Testis (tissue), 3 donors: Measurements from ENCODE around the gene SMIM7. TPM values are rescaled to one million over a fixed set of nuclear protein-coding genes. Genes with fewer than 3 reads are reported as not detected.

Experiments used
- DNase-seq: peaks from one replicate; pipeline ENCODE4 v3.0.0-alpha.2; 2019
- H3K27ac ChIP-seq, 2 donors: fragments of 200-600 bp; sonication (generic); one replicate each; pipeline ENCODE4 v1.5.1; 2019
- H3K27me3 ChIP-seq: fragments of 200-600 bp; sonication (generic); one replicate; pipeline ENCODE4 v1.5.1; 2019
- H3K36me3 ChIP-seq: fragments of 200-600 bp; sonication (generic); one replicate; pipeline ENCODE4 v1.5.1; 2017; ENCODE audit warnings: low read depth; ENCODE audit errors: missing control alignments
- H3K4me1 ChIP-seq: fragments of 200-600 bp; sonication (generic); one replicate; pipeline ENCODE4 v1.5.1; 2019
- H3K4me3 ChIP-seq, 2 donors: fragments of 200-600 bp; sonication (generic); one replicate each; pipeline ENCODE4 v1.5.1; 2017 to 2019
- H3K9me3 ChIP-seq: fragments of 200-600 bp; sonication (generic); one replicate; pipeline ENCODE4 v1.5.1; 2017
- CTCF ChIP-seq, 3 experiments: fragments of 450-650 bp in 2 of 3; fragments of 200-600 bp in 1 of 3; sonication (generic) in 1 of 3; IDR thresholded peaks; one replicate each; pipeline ENCODE4 v1.5.1; 2016 to 2019; ENCODE audit warnings: antibody characterized with exemption in 3 of 3, mild to moderate bottlenecking in 2 of 3, moderate library complexity in 1 of 3
- POLR2A ChIP-seq: fragments of 450-650 bp; IDR thresholded peaks from one replicate; pipeline ENCODE4 v1.6.1; 2017; ENCODE audit warnings: antibody characterized with exemption, mild to moderate bottlenecking, moderate library complexity
- WGBS, 2 donors: methylation state at CpG; one replicate each; pipeline ENCODE4 v1.1.5; 2018; 5-methylcytosine and 5-hydroxymethylcytosine counted together
- intact Hi-C: fragments of 100-400 bp; cut with DNase I; formaldehyde crosslinking; loops from one replicate; pipeline ENCODE4 v1.15.1; 2023; ENCODE audit warnings: low total_unique reads
- polyA plus RNA-seq: library from polyadenylated mRNA; stranded (reverse); fragments of 350-450 nt; fragmentation: Illumina TruSeq; extraction: RNeasy Lipid Tissue Mini Kit (QIAGEN cat#74804); gene quantifications from one replicate; pipeline ENCODE4 v1.2.3, GENCODE V29; 2014; ENCODE audit warnings: low read depth, low replicate concordance; ENCODE audit not compliant: insufficient read depth
- total RNA-seq, 2 donors: library from RNA; depleted of rRNA; stranded (reverse); fragments of >200 nt; gene quantifications; one replicate each; pipeline ENCODE4 v1.2.3, GENCODE V29; 2016

The SMIM7 gene
- total and polyA plus RNA-seq, 3 donors from 2014 or later = 105 to 119 (median 115) TPM

GRCh38 chr19:16621165-16621800 lies 38.7 kb downstream of the SMIM7 start:
- H3K4me3 ChIP-seq = no peak overlapping the region
- intact Hi-C loops = no loop called here
- no peaks in the 10 kb centered on the region for H3K36me3 ChIP-seq
- H3K9me3 ChIP-seq = no peaks in the 10 kb centered on the region
- TF ChIP-seq CTCF (IDR thresholded peaks at IDR 0.05) (no peak), POLR2A (no peak)
- no peaks in the 10 kb centered on the region for H3K27me3 ChIP-seq
- peaks cover 27% of the 10 kb centered on the region for H3K4me1 ChIP-seq
- no peak overlapping the region for H3K27ac ChIP-seq
- no peak for DNase-seq
- 63 to 79% methylated on average over 4 to 7 of the region's 7 CpGs for WGBS, 2 donors

- H3K9me3 ChIP-seq = no peaks in the 10 kb centered on the region
- intact Hi-C loops = no loop called here
- TF ChIP-seq POLR2A = no peak
- TF ChIP-seq CTCF (IDR thresholded peaks at IDR 0.05) = no peak
Observed at GRCh38 chr19:16620584-16620983, 39.4 kb downstream of the SMIM7 start.

GRCh38 chr19:16620018-16620417 lies 39.9 kb downstream of the SMIM7 start:
- DNase-seq = no peak
- 78 to 83% methylated on average over 5 of the region's 5 CpGs for WGBS, 2 donors
- intact Hi-C loops = no loop called here
- Histone ChIP-seq H3K27ac (no peak overlapping the region), H3K27me3 (no peaks in the 10 kb centered on the region), H3K9me3 (no peaks in the 10 kb centered on the region), H3K4me3 (no peak overlapping the region), H3K36me3 (no peaks in the 10 kb centered on the region), H3K4me1 (peaks cover 19% of the 10 kb centered on the region)
- TF ChIP-seq POLR2A (no peak), CTCF (IDR thresholded peaks at IDR 0.05) (no peak)

More at GRCh38 chr19:16620584-16620983, 39.4 kb downstream of the SMIM7 start:
- no peak for DNase-seq
- H3K36me3 ChIP-seq = no peaks in the 10 kb centered on the region
- H3K27me3 ChIP-seq = no peaks in the 10 kb centered on the region
- no peak overlapping the region for H3K4me3 ChIP-seq
- WGBS, 2 donors = 65 to 75% methylated on average over 3 of the region's 3 CpGs
- H3K4me1 ChIP-seq = peaks cover 20% of the 10 kb centered on the region
- no peak overlapping the region for H3K27ac ChIP-seq

GRCh38 chr19:16619457-16619856 lies 40.5 kb downstream of the SMIM7 start:
- no peak overlapping the region for H3K4me3 ChIP-seq
- TF ChIP-seq CTCF (IDR thresholded peaks at IDR 0.05) (no peak), POLR2A (no peak)
- no peaks in the 10 kb centered on the region for H3K36me3 ChIP-seq
- peaks cover 19% of the 10 kb centered on the region for H3K4me1 ChIP-seq
- H3K27ac ChIP-seq = no peak overlapping the region
- DNase-seq = no peak
- 47 to 62% methylated on average over 7 of the region's 7 CpGs for WGBS, 2 donors
- H3K27me3 ChIP-seq = no peaks in the 10 kb centered on the region
- no peaks in the 10 kb centered on the region for H3K9me3 ChIP-seq
- intact Hi-C loops = no loop called here

GRCh38 chr19:16618248-16618647 lies 41.7 kb downstream of the SMIM7 start:
- TF ChIP-seq POLR2A = no peak
- TF ChIP-seq CTCF (IDR thresholded peaks at IDR 0.05) = no peak

More at GRCh38 chr19:16618248-16618647, 41.7 kb downstream of the SMIM7 start:
- 86 to 93% methylated on average over 7 of the region's 7 CpGs for WGBS, 2 donors
- intact Hi-C loops = no loop called here
- H3K4me1 ChIP-seq = peaks cover 26% of the 10 kb centered on the region
- H3K27me3 ChIP-seq = no peaks in the 10 kb centered on the region
- H3K36me3 ChIP-seq = no peaks in the 10 kb centered on the region
- H3K4me3 ChIP-seq = no peak overlapping the region
- H3K9me3 ChIP-seq = no peaks in the 10 kb centered on the region
- H3K27ac ChIP-seq = no peak overlapping the region
- DNase-seq = no peak
